Measurements from ENCODE around the gene MIER2.

The MIER2 gene

DNA sequence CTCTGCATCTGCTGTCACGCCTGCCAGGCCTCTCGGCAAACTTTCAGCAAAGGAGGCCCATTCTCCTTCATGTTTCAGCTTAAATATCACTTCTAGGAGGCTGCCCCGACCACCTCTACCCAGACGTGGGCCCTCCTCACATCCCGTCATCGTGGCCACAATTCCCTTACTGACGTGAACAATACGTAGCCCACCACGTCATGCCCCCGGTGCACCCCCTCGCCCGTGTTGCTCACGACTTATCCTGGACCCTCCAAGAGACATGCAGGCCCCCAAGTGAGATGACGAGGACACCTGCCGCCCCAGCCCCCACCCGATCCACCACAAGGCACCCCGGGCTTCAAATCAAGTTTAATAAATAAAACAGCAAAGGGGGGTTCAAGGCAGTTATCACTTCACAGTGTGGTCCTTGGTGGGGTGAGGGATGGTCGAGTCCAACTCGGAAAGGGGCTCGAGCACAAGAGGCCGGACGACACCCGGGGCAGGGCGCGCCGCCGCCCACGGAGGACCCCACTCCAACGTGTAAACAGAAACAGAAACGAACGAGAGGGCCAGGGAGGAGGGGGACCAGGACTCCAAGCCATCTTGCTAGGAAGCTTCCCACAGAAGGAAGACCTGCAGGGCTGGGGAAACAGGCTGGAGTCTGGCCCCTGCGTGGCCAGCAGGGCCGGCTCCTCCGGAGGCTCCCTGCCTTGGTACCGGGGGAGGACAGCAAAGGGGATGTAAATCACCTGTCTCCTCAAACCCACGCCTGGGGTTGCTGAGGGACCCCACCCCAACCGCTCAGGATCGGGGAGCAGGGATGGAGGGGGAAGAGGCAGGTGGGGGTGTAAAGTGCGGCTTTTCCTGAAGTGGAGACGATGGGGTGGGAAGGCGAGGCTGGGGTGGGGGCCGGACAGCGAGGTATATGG, 39.1 kb downstream of the MIER2 start:
- no peaks in the 10 kb centered on the region for H3K27me3 ChIP-seq (ENCODE audit: insufficient read depth, low read length)
- no peak overlapping the region for H3K4me3 ChIP-seq (ENCODE audit: low read length)
- H3K27ac ChIP-seq (ENCODE audit: low read depth, low read length) = no peak overlapping the region
- 95% methylated on average over 42 of the region's 43 CpGs for WGBS
- no peaks in the 10 kb centered on the region for H3K9me3 ChIP-seq (ENCODE audit: insufficient read depth, low read depth, low read length)
- H3K36me3 ChIP-seq (ENCODE audit: insufficient read depth, low read length) = peaks cover 39% of the 10 kb centered on the region
- no peak overlapping the region for H3K9ac ChIP-seq (ENCODE audit: low read depth, low read length)
- no peaks in the 10 kb centered on the region for H3K4me1 ChIP-seq (ENCODE audit: insufficient read depth, low read length)

DNA sequence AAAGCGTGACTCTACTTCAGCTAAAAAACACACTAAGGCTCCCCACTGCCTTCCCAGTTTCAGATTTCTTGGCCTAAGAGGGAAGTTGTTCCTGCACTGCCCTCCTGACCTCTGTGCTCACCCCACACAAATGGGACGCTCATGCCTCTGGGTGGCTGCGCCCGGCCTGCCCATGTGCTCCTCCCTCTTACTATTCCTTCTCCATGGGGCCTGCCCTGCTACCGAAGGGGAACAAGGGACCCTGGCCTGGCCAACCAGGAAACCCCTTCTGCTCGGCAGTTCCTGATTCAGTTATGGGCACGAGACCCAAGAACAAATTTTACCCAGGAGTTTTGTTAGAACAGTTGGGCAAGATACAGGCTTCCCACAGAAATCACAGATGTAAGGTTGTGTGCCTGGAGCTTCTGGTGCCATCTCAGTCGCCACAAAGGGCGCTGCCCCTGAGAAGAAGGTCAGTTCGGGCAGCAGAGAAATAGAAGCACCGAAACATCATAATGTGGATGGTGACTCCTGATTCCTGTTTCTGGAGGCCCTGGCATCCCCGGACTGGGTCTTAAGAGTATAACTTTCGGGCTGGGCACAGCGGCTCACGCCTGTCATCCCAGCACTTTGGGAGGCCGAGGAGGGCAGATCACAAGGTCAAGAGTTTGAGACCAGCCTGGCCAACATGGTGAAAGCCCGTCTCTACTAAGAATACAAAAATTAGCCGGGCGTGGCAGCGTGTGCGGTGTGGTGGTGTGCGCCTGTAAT, 47.9 kb downstream of the MIER2 start:
- Histone ChIP-seq H3K9me3 (ENCODE audit: insufficient read depth, low read depth, low read length) (no peaks in the 10 kb centered on the region), H3K9ac (ENCODE audit: low read depth, low read length) (no peak overlapping the region), H3K4me1 (ENCODE audit: insufficient read depth, low read length) (peaks cover 12% of the 10 kb centered on the region; the same call in 1 of the 2 replicates), H3K27ac (ENCODE audit: low read depth, low read length) (no peak overlapping the region), H3K27me3 (ENCODE audit: insufficient read depth, low read length) (peaks cover 14% of the 10 kb centered on the region), H3K36me3 (ENCODE audit: insufficient read depth, low read length) (no peaks in the 10 kb centered on the region), H3K4me3 (ENCODE audit: low read length) (no peak overlapping the region)
- 93% methylated on average over 22 of the region's 22 CpGs for WGBS

DNA sequence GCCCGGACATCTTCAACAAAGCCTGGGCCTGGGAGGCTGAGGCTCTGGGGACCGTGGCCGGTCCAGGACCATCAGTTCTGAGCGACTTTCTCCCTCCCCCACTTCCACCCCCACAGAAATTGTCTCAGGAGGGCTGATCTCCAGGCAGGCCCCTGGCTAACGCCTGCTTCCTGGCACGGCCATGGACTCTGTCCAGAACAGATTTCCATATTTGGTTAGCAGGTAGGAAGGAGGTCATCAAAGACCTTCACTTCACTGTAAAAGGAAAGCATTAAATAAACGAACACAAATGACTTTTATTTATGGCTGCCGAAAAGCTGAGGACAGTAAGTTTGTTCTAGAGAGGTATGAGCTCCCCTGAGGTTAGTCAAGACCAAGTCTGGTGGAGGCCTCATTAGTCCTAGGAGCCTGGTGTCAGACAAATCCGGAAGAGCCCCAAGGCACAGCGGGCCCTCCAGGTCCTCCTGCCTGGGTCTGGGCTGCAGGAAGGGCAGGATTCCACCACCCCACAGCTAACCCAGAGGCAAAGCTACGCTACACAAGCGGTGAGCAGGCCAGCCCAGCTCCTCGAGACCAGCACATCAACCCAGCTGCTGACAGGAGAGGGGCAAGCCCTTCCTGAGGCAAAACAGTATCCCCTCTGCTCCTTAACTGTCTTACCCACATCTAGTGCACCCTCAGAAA, 48.8 kb downstream of the MIER2 start:
- no peak overlapping the region for H3K9ac ChIP-seq (ENCODE audit: low read depth, low read length)
- no peak overlapping the region; the same call in 1 of the 2 replicates for H3K27ac ChIP-seq (ENCODE audit: low read depth, low read length)
- WGBS = 76% methylated on average over 13 of the region's 13 CpGs
- H3K9me3 ChIP-seq (ENCODE audit: insufficient read depth, low read depth, low read length) = no peaks in the 10 kb centered on the region
- H3K4me3 ChIP-seq (ENCODE audit: low read length) = no peak overlapping the region
- no peaks in the 10 kb centered on the region for H3K36me3 ChIP-seq (ENCODE audit: insufficient read depth, low read length)
- peaks cover 12% of the 10 kb centered on the region; the same call in 1 of the 2 replicates for H3K4me1 ChIP-seq (ENCODE audit: insufficient read depth, low read length)
- H3K27me3 ChIP-seq (ENCODE audit: insufficient read depth, low read length) = peaks cover 14% of the 10 kb centered on the region

DNA sequence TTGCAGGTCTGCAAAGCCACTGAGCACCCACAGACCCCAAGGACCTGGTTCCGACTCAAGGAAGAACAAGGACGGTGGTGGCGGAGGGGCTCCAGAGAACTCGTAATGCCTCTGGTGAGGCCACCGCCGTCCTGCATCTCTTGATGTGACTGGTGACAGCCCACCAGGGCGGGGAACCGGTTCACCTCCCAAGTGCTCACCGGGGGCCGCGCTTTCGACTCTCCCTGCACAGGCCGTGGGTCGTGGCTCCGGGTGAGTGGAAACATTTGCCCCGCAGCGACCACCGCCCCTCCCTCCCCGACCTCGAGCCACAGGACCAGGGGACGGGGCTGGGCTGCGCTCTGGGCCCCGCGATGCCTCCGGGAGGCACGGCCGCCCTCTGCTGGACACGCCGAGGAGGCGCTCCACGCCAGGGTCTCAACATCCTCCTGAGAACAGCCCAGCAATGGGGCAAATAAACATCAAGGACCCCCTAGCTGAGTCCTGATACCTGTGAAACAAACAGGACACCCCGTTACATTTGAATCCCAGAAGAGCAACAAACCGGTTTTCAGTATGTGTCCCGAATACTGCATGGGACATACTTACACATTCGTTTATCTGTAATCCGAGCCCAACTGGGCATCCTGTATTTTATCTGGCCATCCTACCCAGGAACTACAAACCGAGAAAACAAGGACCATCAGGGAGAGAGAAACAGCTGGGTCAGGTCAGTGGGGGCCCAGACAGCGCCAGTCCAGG, 49.5 kb downstream of the MIER2 start:
- Histone ChIP-seq H3K27ac (ENCODE audit: low read depth, low read length) (no peak overlapping the region; the same call in 1 of the 2 replicates), H3K9me3 (ENCODE audit: insufficient read depth, low read depth, low read length) (no peaks in the 10 kb centered on the region), H3K9ac (ENCODE audit: low read depth, low read length) (no peak overlapping the region)

DNA sequence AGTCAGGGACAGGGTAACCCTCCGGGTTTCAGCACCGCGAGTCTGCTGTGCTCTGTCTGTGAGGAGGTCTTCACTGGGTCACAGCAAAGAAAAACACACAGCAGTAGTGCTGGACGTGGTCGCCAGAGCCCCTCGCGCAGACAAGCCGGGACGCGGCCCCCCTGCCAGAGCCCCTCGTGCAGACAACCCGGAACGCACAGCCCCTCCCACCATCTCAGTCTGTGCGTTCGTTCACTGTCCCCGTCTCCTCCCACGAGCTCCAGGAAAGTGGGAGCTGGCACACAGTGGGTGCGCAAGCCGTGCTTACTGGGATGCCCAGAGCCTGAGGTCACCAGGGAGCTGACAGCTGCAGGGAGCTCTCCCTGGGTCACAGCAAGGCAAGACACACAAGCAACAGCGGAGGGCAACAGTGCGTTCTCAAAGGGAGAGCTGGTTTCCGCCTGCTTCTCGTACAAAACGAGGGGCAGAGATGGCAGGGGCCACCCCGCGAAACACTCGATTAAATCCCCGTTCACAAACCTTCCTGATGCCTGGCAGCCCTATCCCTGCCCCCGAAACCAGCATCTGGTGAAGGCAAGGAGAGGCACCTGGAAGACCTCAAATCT, 50.2 kb downstream of the MIER2 start:
- no peaks in the 10 kb centered on the region for H3K9me3 ChIP-seq (ENCODE audit: insufficient read depth, low read depth, low read length)
- H3K4me3 ChIP-seq (ENCODE audit: low read length) = peak overlapping the region; percentile 41
- 48% methylated on average over 29 of the region's 29 CpGs for WGBS
- no peak overlapping the region for H3K9ac ChIP-seq (ENCODE audit: low read depth, low read length)
- peaks cover 14% of the 10 kb centered on the region for H3K27me3 ChIP-seq (ENCODE audit: insufficient read depth, low read length)
- no peaks in the 10 kb centered on the region for H3K36me3 ChIP-seq (ENCODE audit: insufficient read depth, low read length)
- peaks cover 17% of the 10 kb centered on the region for H3K4me1 ChIP-seq (ENCODE audit: insufficient read depth, low read length)
- no peak overlapping the region for H3K27ac ChIP-seq (ENCODE audit: low read depth, low read length)

More for the DNA sequence above, 49.5 kb downstream of the MIER2 start:
- peaks cover 12% of the 10 kb centered on the region; the same call in 1 of the 2 replicates for H3K4me1 ChIP-seq (ENCODE audit: insufficient read depth, low read length)
- no peaks in the 10 kb centered on the region for H3K36me3 ChIP-seq (ENCODE audit: insufficient read depth, low read length)
- WGBS = 21% methylated on average over 38 of the region's 38 CpGs
- peak overlapping the region; percentile 41 for H3K4me3 ChIP-seq (ENCODE audit: low read length)
- peaks cover 14% of the 10 kb centered on the region for H3K27me3 ChIP-seq (ENCODE audit: insufficient read depth, low read length)

DNA sequence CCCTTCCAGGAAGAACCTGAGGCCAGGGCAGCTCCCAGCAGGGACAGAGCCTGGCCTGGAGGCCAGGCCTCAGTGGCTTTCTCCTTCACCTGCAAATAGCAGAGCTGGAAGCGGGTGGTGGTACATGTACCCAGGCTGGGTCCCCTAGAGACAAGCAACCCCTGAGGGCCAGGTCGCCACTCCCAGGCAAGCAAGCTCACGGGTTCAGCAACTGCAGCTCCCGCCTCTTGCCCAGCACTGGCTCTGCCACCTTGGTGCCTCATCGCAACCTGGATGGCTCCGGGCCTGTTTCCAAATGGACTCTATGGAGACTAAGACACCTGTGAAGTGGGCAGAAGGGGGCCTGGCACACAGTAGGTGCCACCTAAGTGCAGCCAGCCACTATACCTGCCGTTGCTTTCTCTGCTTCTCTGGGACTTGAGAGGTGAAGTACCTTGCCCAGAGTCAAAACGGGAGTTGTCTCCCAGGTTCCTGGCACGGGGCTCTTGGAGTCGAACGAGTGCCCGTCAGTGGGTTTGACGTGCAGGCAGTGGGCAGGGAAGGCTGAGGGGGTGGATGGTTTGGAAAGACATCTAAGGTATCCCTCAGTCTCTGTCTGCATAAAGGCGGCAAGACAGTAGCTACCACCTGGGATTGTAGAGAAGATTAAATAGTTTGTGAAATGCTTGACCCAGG, 51.0 kb downstream of the MIER2 start:
- no peaks in the 10 kb centered on the region for H3K9me3 ChIP-seq (ENCODE audit: insufficient read depth, low read depth, low read length)
- 91% methylated on average over 14 of the region's 14 CpGs for WGBS
- H3K4me1 ChIP-seq (ENCODE audit: insufficient read depth, low read length) = peaks cover 26% of the 10 kb centered on the region
- H3K4me3 ChIP-seq (ENCODE audit: low read length) = no peak overlapping the region
- H3K27ac ChIP-seq (ENCODE audit: low read depth, low read length) = no peak overlapping the region
- H3K36me3 ChIP-seq (ENCODE audit: insufficient read depth, low read length) = no peaks in the 10 kb centered on the region
- H3K9ac ChIP-seq (ENCODE audit: low read depth, low read length) = no peak overlapping the region
- peaks cover 14% of the 10 kb centered on the region for H3K27me3 ChIP-seq (ENCODE audit: insufficient read depth, low read length)

DNA sequence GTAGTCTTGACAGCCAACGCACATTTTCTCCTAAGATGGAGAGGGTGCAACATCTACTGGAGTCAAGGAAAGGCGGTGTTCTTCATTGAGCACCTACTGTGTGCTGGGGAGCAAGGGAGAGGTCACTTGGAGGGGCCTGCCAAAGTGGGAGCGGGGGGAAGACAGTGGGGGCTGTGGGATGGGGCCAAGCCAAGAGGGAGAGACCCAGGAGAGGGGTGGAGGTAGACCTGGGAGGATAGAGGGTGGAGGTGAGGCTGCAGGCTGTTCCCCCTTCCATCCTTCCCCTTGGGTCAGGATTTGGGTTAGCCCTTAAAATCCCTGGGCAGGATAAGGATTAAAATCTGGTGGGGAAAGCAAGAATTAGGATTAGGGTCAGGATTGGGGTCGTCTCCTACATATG, 51.6 kb downstream of the MIER2 start:
- no peak overlapping the region for H3K4me3 ChIP-seq (ENCODE audit: low read length)
- no peaks in the 10 kb centered on the region for H3K9me3 ChIP-seq (ENCODE audit: insufficient read depth, low read depth, low read length)
- no peak overlapping the region for H3K27ac ChIP-seq (ENCODE audit: low read depth, low read length)
- H3K9ac ChIP-seq (ENCODE audit: low read depth, low read length) = no peak overlapping the region
- peaks cover 14% of the 10 kb centered on the region for H3K27me3 ChIP-seq (ENCODE audit: insufficient read depth, low read length)
- H3K4me1 ChIP-seq (ENCODE audit: insufficient read depth, low read length) = peaks cover 31% of the 10 kb centered on the region
- no peaks in the 10 kb centered on the region for H3K36me3 ChIP-seq (ENCODE audit: insufficient read depth, low read length)
- WGBS = 92% methylated on average over 4 of the region's 4 CpGs

DNA sequence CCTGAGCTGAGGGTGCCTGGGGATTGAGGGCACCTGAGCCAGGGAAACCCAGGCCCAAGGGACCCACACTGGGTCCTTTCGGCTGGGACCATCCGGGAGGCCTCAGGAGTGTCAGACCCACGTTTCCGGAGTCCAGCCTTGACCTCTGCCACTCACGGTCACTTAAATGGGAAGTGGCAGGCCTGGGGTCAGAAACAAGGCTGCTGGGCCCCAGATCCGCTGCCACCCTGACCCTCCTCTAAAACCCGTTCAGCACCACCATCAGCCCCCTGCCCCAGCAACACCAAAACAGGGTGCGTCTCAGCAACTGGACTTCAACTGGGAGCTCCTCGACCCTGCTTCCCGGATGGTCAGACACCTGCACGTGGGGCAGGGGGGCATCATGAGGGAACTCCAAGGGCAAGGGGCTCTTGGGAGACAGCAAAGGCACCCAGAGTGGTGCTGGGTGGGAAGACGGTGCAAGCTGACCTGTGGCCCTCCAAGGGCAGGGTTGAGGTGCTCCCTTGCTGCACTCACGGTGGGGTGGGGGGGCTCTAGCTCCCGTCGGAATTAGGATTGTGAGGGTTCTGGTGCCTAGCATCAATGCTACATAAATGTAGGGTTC, 52.2 kb downstream of the MIER2 start:
- Histone ChIP-seq H3K9me3 (ENCODE audit: insufficient read depth, low read depth, low read length) (no peaks in the 10 kb centered on the region), H3K36me3 (ENCODE audit: insufficient read depth, low read length) (peaks cover 2% of the 10 kb centered on the region; the same call in 1 of the 2 replicates), H3K4me3 (ENCODE audit: low read length) (no peak overlapping the region), H3K27me3 (ENCODE audit: insufficient read depth, low read length) (peaks cover 14% of the 10 kb centered on the region), H3K4me1 (ENCODE audit: insufficient read depth, low read length) (peaks cover 31% of the 10 kb centered on the region), H3K9ac (ENCODE audit: low read depth, low read length) (no peak overlapping the region), H3K27ac (ENCODE audit: low read depth, low read length) (no peak overlapping the region)
- 88% methylated on average over 15 of the region's 15 CpGs for WGBS

DNA sequence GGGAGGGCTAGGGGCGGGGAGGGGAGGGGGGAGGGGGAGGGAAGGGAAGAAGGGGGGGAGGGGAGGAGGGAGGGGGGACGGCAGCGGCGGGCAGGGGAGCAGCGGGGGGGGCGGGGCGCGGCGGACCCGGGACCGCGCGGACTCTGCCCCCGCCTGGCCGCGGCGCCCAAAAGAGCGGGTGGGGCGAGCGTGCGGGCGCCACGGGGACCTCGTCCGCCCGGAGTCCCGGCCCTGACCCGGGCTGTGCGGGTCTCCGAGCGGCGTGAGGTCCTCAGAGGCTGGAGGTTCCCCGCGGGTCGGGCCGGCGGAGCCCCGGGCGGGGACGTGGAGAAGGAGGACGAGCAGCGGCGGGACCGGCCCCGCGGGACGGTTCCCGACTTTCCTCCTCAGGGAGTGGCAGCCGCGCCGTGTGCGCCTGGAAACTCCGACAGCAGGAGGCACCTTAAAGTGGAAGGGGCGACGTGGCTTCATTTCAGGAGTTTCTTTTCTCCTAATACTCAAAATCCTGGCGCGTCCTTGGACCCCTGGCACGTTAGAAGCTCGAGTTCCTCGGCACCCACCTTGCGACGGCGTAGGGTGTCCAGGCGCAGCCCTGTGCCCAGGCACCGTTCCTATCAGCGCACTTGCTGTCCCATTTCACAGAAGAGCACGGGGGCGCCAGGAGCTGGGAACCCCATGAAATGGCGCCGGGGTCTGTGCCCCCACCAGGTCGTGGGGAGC, 52.9 kb downstream of the MIER2 start:
- Histone ChIP-seq H3K9ac (ENCODE audit: low read depth, low read length) (no peak overlapping the region), H3K4me1 (ENCODE audit: insufficient read depth, low read length) (peaks cover 31% of the 10 kb centered on the region), H3K27me3 (ENCODE audit: insufficient read depth, low read length) (peaks cover 14% of the 10 kb centered on the region), H3K9me3 (ENCODE audit: insufficient read depth, low read depth, low read length) (no peaks in the 10 kb centered on the region), H3K36me3 (ENCODE audit: insufficient read depth, low read length) (peaks cover 9% of the 10 kb centered on the region), H3K27ac (ENCODE audit: low read depth, low read length) (no peak overlapping the region), H3K4me3 (ENCODE audit: low read length) (no peak overlapping the region)
- 86% methylated on average over 67 of the region's 71 CpGs for WGBS

All from HUES64 (cell line).